ENCODE data around the gene PFN3.

Gene PFN3

DNA sequence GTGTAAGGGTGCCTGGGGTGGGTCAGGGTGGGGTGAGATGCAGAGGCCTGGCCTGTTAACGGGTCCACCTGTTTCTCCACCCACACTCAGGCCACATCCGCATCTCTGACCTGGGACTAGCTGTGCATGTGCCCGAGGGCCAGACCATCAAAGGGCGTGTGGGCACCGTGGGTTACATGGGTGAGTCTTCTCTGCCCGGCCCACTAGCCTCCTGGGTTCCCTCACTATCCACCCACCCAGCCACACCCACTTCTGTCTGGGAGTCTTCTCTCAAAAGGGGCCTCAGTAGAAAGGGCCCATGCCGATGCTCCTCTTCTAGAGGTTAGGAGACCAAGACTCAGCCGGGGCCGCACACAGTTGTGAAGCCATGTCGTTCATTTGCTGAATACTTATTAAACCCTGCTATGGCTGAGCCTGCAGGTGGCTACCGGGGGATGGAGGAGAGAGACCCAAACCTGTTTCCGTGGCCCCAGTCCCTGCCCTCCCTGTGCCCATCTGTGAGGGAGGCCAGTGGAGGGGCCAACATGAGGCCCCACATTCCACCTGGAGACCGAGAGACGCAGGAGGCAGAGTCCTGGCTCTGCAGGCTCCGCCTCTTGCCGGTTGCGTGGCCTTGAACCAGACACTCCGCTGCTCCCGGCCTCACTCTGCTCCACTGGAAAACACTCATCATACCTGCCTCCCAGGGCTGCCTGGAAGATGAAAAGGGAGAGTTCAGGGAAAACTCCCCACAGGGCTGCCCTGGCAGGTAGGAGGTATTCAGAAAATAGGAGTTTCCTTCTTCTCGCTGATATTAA, 34.7 kb upstream of the PFN3 start:
- DNase-seq (ENCODE audit: low spot score) = no peak
- TF ChIP-seq, protein P1, sequence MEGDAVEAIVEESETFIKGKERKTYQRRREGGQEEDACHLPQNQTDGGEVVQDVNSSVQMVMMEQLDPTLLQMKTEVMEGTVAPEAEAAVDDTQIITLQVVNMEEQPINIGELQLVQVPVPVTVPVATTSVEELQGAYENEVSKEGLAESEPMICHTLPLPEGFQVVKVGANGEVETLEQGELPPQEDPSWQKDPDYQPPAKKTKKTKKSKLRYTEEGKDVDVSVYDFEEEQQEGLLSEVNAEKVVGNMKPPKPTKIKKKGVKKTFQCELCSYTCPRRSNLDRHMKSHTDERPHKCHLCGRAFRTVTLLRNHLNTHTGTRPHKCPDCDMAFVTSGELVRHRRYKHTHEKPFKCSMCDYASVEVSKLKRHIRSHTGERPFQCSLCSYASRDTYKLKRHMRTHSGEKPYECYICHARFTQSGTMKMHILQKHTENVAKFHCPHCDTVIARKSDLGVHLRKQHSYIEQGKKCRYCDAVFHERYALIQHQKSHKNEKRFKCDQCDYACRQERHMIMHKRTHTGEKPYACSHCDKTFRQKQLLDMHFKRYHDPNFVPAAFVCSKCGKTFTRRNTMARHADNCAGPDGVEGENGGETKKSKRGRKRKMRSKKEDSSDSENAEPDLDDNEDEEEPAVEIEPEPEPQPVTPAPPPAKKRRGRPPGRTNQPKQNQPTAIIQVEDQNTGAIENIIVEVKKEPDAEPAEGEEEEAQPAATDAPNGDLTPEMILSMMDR (IDR thresholded peaks at IDR 0.05; ENCODE audit: extremely low read depth, missing control alignments) = no peak

DNA sequence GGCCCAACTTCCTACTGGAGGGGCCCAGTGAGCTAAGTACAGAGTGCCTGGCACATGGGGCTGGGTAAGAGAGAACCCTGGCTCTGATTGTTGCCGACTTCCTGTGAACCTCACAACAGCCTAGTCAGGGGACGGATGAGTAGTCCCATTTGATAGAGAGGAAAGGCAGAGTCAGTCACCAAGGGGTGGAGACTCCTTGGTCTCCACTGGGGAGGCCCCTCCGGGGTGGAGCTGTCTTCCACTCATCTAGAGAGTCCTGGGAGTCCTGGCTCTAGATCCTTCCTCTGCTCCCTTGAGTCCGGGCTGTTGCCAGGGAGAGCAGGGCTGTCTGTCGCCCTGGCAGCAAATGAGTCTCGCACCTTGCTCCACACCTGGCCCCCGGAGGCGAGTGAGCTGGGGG, 34.0 kb upstream of the PFN3 start:
- TF ChIP-seq, protein P1 (IDR thresholded peaks at IDR 0.05; ENCODE audit: extremely low read depth, missing control alignments) = no peak
- no peak for DNase-seq (ENCODE audit: low spot score)

DNA sequence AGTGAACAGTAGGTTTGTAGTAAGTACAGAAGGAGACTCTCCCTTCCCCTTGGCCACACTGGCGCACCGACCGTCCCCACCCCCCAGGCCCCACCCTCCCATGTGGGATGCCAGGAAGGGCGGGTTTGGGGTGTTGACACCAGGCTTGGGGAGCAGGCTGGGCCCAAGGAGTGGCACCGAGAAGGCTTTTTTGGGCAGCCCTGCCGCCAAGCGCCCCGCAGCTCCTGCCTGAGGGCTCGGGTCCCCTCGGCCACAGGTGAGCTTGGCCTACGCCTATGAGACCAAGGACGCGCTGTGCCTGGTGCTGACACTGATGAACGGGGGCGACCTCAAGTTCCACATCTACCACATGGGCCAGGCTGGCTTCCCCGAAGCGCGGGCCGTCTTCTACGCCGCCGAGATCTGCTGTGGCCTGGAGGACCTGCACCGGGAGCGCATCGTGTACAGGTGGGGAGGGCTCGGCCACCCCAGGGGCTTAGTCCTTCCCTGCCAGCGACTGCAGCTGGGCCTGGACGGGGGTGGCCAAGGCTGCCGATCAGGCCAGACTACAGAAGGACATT, 33.3 kb upstream of the PFN3 start:
- TF ChIP-seq, protein P1 (IDR thresholded peaks at IDR 0.05; ENCODE audit: extremely low read depth, missing control alignments) = no peak
- DNase-seq (ENCODE audit: low spot score) = no peak

DNA sequence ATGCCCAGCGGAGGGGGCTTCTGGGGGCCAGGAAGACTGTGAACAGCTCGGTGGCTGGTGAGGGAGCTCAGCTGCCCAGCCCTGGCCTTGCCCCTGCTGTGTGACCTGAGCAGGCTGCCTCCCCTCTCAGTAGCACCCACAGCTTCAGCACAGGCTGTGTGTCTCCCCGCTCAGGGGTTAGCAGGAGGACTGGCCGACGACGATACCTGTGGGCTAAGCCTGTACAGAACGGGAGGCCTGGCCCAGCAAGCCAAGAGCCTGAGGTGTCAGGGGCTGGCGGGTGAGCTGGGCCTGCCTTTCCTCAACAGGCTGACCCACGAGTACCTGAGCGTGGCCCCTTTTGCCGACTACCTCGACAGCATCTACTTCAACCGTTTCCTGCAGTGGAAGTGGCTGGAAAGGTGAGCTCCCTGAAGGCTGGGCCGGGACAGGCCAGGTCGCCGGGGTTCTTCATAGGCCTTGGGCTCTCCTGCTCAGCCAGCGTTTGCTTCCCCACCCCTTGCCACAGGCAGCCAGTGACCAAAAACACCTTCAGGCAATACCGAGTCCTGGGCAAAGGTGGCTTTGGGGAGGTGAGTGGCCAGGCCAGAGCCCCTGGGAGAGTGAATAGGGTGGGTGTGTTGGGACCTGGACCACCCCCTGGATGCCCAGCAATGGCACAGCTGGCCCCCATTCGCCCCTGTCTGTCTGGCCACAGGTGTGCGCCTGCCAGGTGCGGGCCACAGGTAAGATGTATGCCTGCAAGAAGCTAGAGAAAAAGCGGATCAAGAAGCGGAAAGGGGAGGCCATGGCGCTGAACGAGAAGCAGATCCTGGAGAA, 32.6 kb upstream of the PFN3 start:
- DNase-seq (ENCODE audit: low spot score) = no peak
- TF ChIP-seq, protein P1 (IDR thresholded peaks at IDR 0.05; ENCODE audit: extremely low read depth, missing control alignments) = no peak

DNA sequence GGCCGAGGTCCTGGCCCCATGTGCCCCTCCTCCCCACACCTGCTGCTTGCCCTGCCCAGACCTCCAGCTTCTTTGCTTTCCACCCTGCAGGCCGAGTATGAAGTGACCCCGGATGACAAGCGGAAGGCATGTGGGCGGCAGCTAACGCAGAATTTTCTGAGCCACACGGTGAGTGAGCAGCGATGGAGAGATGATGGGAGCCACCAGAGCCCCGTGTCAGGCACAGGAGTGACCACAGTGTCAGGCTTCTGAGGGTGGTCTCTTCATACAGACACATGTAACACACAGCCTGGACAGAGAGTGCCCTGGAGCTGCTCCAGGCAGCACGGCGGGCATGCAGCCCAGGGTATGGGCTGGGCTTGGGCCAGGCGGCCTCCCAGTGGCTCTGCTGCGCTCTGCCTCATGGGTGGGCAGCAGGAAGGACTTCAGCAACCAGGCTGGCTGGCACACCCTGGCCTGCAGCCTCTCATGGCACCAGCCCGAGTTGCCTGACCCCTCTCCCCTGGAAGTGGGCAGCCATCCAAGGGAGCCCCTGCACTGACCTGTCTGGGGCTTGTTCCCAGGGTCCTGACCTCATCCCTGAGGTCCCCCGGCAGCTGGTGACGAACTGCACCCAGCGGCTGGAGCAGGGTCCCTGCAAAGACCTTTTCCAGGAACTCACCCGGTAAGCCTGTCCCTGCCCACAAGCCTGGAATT, 31.8 kb upstream of the PFN3 start:
- TF ChIP-seq, protein P1 (IDR thresholded peaks at IDR 0.05; ENCODE audit: extremely low read depth, missing control alignments) = no peak
- no peak for DNase-seq (ENCODE audit: low spot score)

DNA sequence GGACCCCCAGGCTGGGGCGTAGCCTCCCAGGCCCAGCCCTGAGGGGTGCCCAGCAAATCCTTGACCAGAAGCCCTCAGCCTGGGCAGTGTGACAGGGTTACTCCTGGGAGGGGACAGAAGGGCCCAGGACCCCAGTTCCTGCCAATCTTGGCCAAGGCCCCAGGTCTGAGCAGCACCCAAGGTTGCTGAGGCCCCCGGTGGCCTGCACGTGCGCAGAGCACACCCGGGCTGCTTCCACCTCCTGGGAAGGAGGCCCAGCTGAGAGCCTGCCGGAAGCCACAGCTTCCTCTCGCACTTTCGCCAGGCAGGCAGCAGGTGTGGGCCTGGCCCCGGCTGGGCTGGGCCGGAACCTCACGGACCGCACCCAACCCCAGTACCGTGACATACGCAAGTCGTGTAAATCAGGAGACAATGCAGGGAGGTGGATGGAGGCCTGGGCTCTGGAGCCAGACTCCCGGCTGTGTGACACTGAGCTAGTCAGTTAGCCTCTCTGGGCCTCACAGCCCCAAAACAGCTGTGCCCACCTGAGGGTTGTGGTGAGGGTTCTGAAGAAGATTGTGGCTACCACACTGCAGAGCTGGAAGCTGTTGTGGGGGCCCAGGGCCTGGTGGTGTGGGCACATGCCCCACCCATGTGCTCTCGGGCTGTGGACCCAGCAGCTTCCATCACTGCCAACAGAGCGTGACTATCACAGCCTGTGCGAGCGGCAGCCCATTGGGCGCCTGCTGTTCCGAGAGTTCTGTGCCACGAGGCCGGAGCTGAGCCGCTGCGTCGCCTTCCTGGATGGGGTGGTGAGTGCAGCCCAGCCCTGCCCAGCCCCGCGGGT, 31.1 kb upstream of the PFN3 start:
- TF ChIP-seq, protein P1 (IDR thresholded peaks at IDR 0.05; ENCODE audit: extremely low read depth, missing control alignments) = no peak
- peak; percentile 72 for DNase-seq (ENCODE audit: low spot score)
